PC-9 (cell line): ENCODE results near the gene EIF4A3. TPM values are rescaled to one million over a fixed set of nuclear protein-coding genes. Genes with fewer than 3 reads are reported as not detected.

Experiments
- BruUV-seq: library from RNA; stranded (reverse); fragments of 400-500 nt; replicated peaks from 2 replicates; lab custom pipeline; 2021; lab: Mats Ljungman, UMichigan
- CTCF ChIA-PET: fragments of 300-600 bp; sonication (Branson Sonifier 250); formaldehyde crosslinking; loops from one replicate; lab custom pipeline; 2022; ENCODE audit warnings: antibody characterized with exemption; lab: Charles Lee
- POLR2A ChIA-PET: fragments of 300-600 bp; sonication (Branson Sonifier 250); formaldehyde crosslinking; loops from one replicate; lab custom pipeline; 2022; ENCODE audit warnings: antibody characterized with exemption; ENCODE audit not compliant: unreplicated experiment; lab: Charles Lee
- DNase-seq, 2 experiments: peaks; one replicate each; pipeline versions ENCODE4 v3.0.0 to v3.0.0-alpha.2; 2015 to 2022; ENCODE audit warnings: mixed read lengths in 1 of 2
- H2AFZ ChIP-seq: fragments of 200-600 bp; sonication (generic); 2 replicates; pipeline ENCODE4 v1.8.1; 2017; ENCODE audit warnings: antibody characterized with exemption
- H3F3A ChIP-seq: fragments of 200-600 bp; sonication (generic); 2 replicates; pipeline ENCODE4 v1.8.1; 2017; ENCODE audit warnings: antibody characterized with exemption, mild to moderate bottlenecking, low read depth; ENCODE audit not compliant: insufficient read depth
- H3K27ac ChIP-seq: fragments of 200-600 bp; sonication (generic); 2 replicates; pipeline ENCODE4 v1.6.1; 2016; ENCODE audit warnings: mixed run types
- H3K27me3 ChIP-seq: fragments of 200-600 bp; sonication (generic); 2 replicates; pipeline ENCODE4 v1.6.1; 2016; ENCODE audit warnings: low read depth, mixed run types; ENCODE audit not compliant: insufficient read depth
- H3K36me3 ChIP-seq: fragments of 200-600 bp; sonication (generic); 2 replicates; pipeline ENCODE4 v1.6.1; 2016; ENCODE audit warnings: low read depth, mixed run types
- H3K4me1 ChIP-seq: fragments of 200-600 bp; sonication (generic); replicated peaks from 2 replicates; pipeline ENCODE4 v1.6.1; 2016; ENCODE audit warnings: mixed run types; ENCODE audit not compliant: insufficient read depth
- H3K4me2 ChIP-seq: fragments of 200-600 bp; sonication (generic); 2 replicates; pipeline ENCODE4 v1.6.1; 2017; ENCODE audit warnings: mixed run types
- H3K4me3 ChIP-seq: fragments of 200-600 bp; sonication (generic); 2 replicates; pipeline ENCODE4 v1.6.1; 2016; ENCODE audit warnings: mixed run types
- H3K79me2 ChIP-seq: fragments of 200-600 bp; sonication (generic); 2 replicates; pipeline ENCODE4 v1.6.1; 2017; ENCODE audit warnings: low read depth, mixed run types
- H3K9me2 ChIP-seq: fragments of 200-600 bp; sonication (generic); 2 replicates; pipeline ENCODE4 v1.8.1; 2017; ENCODE audit warnings: mild to moderate bottlenecking; ENCODE audit not compliant: insufficient read depth
- H3K9me3 ChIP-seq: fragments of 200-600 bp; sonication (generic); 2 replicates; pipeline ENCODE4 v1.8.1; 2016; ENCODE audit warnings: low read depth; ENCODE audit not compliant: insufficient read depth
- H4K20me1 ChIP-seq: fragments of 200-600 bp; sonication (generic); 2 replicates; pipeline ENCODE4 v1.8.1; 2017; ENCODE audit not compliant: insufficient read depth
- CTCF ChIP-seq: fragments of 200-600 bp; sonication (generic); conservative IDR thresholded peaks from 2 replicates; pipeline ENCODE4 v1.6.1; 2017; ENCODE audit warnings: mixed run types, antibody characterized with exemption, mild to moderate bottlenecking, moderate library complexity
- EZH2 ChIP-seq: fragments of 200-600 bp; sonication (generic); IDR thresholded peaks from 2 replicates; pipeline ENCODE4 v1.8.0; 2017; ENCODE audit warnings: antibody characterized with exemption, low read depth
- intact Hi-C: fragments of 100-400 bp; cut with micrococcal nuclease; formaldehyde crosslinking; loops from one replicate; pipeline ENCODE4 v1.10.0; 2022; ENCODE audit not compliant: unreplicated experiment
- total RNA-seq: library from RNA; stranded (reverse); gene quantifications from 2 replicates; pipeline ENCODE4 v1.2.3, GENCODE V29; 2021

Gene EIF4A3
- total RNA-seq, 1 experiment from 2014 or later: 114 TPM

GRCh38 chr17:80151333-80151732, 4.4 kb upstream of the EIF4A3 start:
- BruUV-seq: no TSS peak
- ChIA-PET POLR2A (no interaction called here), CTCF (interaction anchor here (0.6 kb wide), 1 partner anchor 22 kb away, joined by 15 read pairs; no protein-coding TSS in a partner anchor)
- no peak overlapping the region for H2AFZ ChIP-seq
- H3K9me3 ChIP-seq: no peaks in the 10 kb centered on the region
- peaks cover 22% of the 10 kb centered on the region for H3K79me2 ChIP-seq
- no peaks in the 10 kb centered on the region for H4K20me1 ChIP-seq
- no peak overlapping the region for H3K4me2 ChIP-seq
- H3K4me1 ChIP-seq: peaks cover 19% of the 10 kb centered on the region
- TF ChIP-seq CTCF (no peak), EZH2 (no peak)
- no peaks in the 10 kb centered on the region for H3K36me3 ChIP-seq
- intact Hi-C loops: no loop called here
- no peak for DNase-seq
- H3K27me3 ChIP-seq: no peaks in the 10 kb centered on the region
- H3F3A ChIP-seq: peaks cover 8% of the 10 kb centered on the region; the same call in 1 of the 2 replicates
- no peaks in the 10 kb centered on the region for H3K9me2 ChIP-seq
- no peak overlapping the region for H3K4me3 ChIP-seq
- peak overlapping the region; percentile 26; the same call in 1 of the 2 replicates for H3K27ac ChIP-seq

GRCh38 chr17:80146121-80147034, 550 bp downstream of the EIF4A3 start:
- no peak for DNase-seq
- H3K27me3 ChIP-seq: no peaks in the 10 kb centered on the region
- peak overlapping the region; percentile 88 for H3K4me3 ChIP-seq
- peaks cover 3% of the 10 kb centered on the region; the same call in 1 of the 2 replicates for H3K36me3 ChIP-seq
- peaks cover 21% of the 10 kb centered on the region; the same call in 1 of the 2 replicates for H3K4me1 ChIP-seq
- H2AFZ ChIP-seq: peak overlapping the region; percentile 74
- peaks cover 2% of the 10 kb centered on the region; the same call in 1 of the 2 replicates for H3F3A ChIP-seq
- intact Hi-C loops: loop anchor here (1.0 to 5.0 kb wide), 3 partner anchors 44 to 106 kb away; partner anchors contain the start of gene GAA
- peak overlapping the region; percentile 86 for H3K4me2 ChIP-seq
- H3K9me3 ChIP-seq: no peaks in the 10 kb centered on the region
- TF ChIP-seq EZH2 (no peak), CTCF (no peak; the same call in 1 of the 2 replicates)
- ChIA-PET POLR2A (interaction anchor here (0.7 kb wide), 2 partner anchors 22 to 579 kb away, joined by 7 to 16 read pairs; no protein-coding TSS in a partner anchor), CTCF (interaction anchor here (0.7 to 1.2 kb wide), 3 partner anchors 22 to 107 kb away, joined by 3 to 4 read pairs (median 4); no protein-coding TSS in a partner anchor)
- 0 out of 2 replicates have a peak overlapping the region, but pooled peaks have one; percentile 25 for H3K27ac ChIP-seq
- peaks cover 40% of the 10 kb centered on the region for H4K20me1 ChIP-seq
- BruUV-seq: no TSS peak
- no peaks in the 10 kb centered on the region for H3K9me2 ChIP-seq
- peaks cover 58% of the 10 kb centered on the region for H3K79me2 ChIP-seq
